HG03280 (cell line): Measurements from ENCODE around the gene CWC27.

Source experiments
- ATAC-seq: cut with Tn5 transposase; IDR thresholded peaks from one replicate; pipeline ENCODE4 v1.9.1; 2021; ENCODE audit warnings: mild to moderate bottlenecking, moderate library complexity; ENCODE audit not compliant: unreplicated experiment

Gene CWC27

GRCh38 chr5:64768358-64769312 is at the start of gene CWC27, which contains the start of gene SREK1IP1:
TSS of gene CWC27 (plus strand) at chr5:64768930. CDS start at chr5:64769147, 217 bp downstream.
TSS of gene SREK1IP1 (minus strand) at chr5:64768691. CDS start at chr5:64768517, 174 bp downstream.
- peak; percentile 98 for ATAC-seq

- ATAC-seq = no peak
Observed at GRCh38 chr5:64722588-64722987, 46.1 kb upstream of the CWC27 start.

GRCh38 chr5:64727150-64727549 is 41.6 kb upstream of the CWC27 start:
- ATAC-seq = no peak

GRCh38 chr5:64742411-64742810 is 26.3 kb upstream of the CWC27 start:
- ATAC-seq = no peak

- ATAC-seq = no peak
Observed at GRCh38 chr5:64742821-64743220, 25.9 kb upstream of the CWC27 start.

- ATAC-seq = no peak
Observed at GRCh38 chr5:64744914-64745313, 23.8 kb upstream of the CWC27 start.

- no peak for ATAC-seq
Observed at GRCh38 chr5:64746446-64746845, 22.3 kb upstream of the CWC27 start.

- no peak for ATAC-seq
Observed at GRCh38 chr5:64749385-64749784, 19.3 kb upstream of the CWC27 start.

GRCh38 chr5:64754066-64754465 is 14.7 kb upstream of the CWC27 start:
- no peak for ATAC-seq

GRCh38 chr5:64758901-64759300 is 9.8 kb upstream of the CWC27 start:
- no peak for ATAC-seq

- ATAC-seq = no peak
Observed at GRCh38 chr5:64759960-64760660, 8.6 kb upstream of the CWC27 start.

- no peak for ATAC-seq
Observed at GRCh38 chr5:64763948-64764503, 4.7 kb upstream of the CWC27 start.

GRCh38 chr5:64765804-64766504 is 2.8 kb upstream of the CWC27 start:
- ATAC-seq = no peak

- ATAC-seq = no peak
Observed at GRCh38 chr5:64766941-64767340, 1.8 kb upstream of the CWC27 start.

GRCh38 chr5:64767959-64768357 is 772 bp upstream of the CWC27 start:
- peak; percentile 7 for ATAC-seq

GRCh38 chr5:64769855-64770254 is 1.1 kb downstream of the CWC27 start:
- no peak for ATAC-seq

GRCh38 chr5:64771736-64772135 is 3.0 kb downstream of the CWC27 start:
- no peak for ATAC-seq

GRCh38 chr5:64773533-64773932 is 4.8 kb downstream of the CWC27 start:
- no peak for ATAC-seq

- ATAC-seq = no peak
Observed at GRCh38 chr5:64775291-64775690, 6.6 kb downstream of the CWC27 start.

GRCh38 chr5:64784451-64785025 is 15.8 kb downstream of the CWC27 start:
- ATAC-seq = peak; percentile 85

GRCh38 chr5:64786372-64786771 is 17.6 kb downstream of the CWC27 start:
- ATAC-seq = no peak
